HG02981 (cell line): ENCODE results near the gene HS1BP3.

Experiments
- ATAC-seq: cut with Tn5 transposase; IDR thresholded peaks from one replicate; pipeline ENCODE4 v1.9.1; 2021; ENCODE audit warnings: mild to moderate bottlenecking, moderate library complexity; ENCODE audit not compliant: unreplicated experiment

HS1BP3 gene

DNA sequence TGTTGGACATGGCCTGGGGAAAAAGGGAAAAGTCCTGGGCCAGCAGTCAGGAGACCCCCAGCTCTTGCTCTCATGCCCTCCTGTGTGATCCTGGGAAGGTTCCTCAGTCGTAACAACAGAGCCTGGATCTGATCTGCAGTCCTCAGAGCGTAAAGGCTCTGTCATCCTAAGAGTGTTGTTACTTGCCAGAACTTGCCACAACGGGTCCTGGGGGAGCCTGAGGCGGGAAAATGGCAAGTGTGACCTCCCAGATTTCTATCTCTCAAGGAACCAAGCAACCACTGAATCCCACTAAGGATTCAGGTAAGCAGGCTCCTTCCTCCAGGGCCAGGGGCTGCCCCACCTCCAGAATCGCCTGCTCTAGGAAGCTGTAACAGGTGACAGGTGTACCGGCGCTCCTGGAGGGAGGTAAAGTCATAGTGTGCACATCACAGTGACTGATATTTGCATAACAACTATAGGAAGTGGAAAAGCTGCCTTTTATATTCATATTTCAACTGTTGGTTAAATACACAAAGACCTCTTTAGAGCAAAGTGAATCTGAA lies 18.4 kb downstream of the HS1BP3 start:
- no peak for ATAC-seq

DNA sequence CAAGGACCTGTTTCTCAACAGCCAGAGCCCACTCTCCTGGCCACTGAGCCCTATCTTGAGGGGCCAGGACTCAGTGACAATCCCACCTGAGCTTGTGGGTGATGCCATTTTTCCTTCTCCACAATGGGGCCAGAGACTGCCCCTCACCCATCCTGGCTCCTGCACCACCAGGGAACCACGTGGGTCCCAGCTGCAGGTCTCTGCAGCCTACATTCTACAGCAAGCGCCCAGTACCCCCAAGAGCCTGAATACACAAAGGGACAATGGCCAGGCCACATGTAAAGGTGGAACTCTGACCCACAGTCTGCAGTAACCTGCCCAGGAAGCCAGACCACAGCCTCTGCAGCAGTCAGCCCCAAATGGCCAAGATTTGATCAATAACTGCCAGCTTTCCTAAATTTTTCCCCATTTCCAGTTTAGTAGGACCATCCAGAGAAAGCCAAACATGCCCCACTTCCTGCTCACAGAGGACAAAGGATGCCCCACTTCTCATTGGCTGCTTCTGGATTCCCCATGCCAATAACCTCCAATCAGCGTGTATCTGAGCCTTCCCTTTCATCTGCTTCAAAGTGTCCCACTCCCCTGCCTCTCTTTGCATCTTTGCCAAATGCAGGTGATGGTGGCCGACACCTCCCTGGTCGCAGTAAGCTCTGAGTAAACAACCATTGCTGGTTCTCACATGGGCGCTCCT lies 19.1 kb downstream of the HS1BP3 start:
- no peak for ATAC-seq

DNA sequence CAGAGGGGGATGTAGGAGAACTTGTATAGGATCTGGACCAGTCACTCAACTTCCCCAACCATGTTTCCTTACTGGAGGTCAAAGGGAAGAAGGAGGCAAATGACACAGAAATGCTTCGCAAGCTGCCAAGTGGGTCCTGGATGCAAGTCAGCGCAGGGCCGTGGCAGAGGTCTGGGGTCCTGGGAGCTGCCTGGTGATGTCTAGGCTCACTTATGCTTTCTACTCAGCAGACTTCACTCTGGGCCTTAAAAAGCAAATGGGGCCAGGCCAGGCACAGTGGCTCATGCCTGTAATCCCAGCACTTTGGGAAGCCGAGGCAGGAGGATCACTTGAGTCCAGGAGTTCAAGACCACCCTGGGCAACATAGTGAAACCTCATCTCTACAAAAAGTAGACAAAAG lies 19.9 kb downstream of the HS1BP3 start:
- no peak for ATAC-seq

DNA sequence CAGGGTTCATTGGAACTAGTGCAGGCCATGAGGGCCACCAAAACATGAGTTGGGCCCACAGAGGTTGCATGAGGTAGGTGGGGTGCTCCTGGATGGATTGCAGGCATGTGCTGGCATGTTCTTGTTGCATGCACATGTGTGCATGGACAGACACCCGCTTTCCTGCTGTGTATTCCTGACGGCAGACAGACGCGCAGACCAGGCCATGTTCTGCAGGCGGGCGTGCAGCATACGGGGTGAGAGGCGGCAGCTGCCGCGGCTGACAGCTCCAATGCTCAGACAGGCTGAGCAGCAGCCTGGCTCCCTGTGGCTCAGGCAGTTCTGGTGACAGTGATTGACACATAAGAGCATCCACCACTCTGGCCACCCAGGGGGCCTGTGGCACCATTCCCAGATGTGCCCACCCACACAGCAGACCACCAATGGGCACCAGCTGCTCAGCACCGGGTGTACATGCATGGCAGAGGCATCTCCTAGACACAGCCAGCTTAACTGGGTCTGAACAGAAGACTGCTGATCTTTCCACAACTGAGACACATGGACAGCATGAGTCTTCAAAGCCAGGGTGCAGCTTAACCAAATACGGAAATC lies 21.2 kb downstream of the HS1BP3 start:
- no peak for ATAC-seq

DNA sequence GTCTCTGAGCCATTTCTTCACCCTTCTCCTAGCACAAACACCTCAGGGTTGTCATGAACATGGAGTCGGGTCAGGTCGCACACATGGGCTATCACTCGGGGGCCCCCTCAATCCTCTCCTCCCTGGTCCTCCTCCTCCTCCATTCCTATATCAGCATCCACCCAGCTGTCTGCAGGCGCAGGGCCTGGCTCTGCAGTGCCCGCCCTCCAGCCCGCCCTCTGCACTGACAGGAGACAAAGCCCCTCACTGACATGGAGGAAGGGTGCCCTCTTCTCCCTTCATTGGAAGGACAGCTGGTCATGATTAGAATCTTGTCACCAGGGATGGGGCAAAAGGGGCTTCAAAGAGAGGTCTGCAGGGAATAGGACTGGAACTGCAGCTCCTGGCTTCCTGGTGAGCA lies 21.7 kb downstream of the HS1BP3 start:
- ATAC-seq = no peak

DNA sequence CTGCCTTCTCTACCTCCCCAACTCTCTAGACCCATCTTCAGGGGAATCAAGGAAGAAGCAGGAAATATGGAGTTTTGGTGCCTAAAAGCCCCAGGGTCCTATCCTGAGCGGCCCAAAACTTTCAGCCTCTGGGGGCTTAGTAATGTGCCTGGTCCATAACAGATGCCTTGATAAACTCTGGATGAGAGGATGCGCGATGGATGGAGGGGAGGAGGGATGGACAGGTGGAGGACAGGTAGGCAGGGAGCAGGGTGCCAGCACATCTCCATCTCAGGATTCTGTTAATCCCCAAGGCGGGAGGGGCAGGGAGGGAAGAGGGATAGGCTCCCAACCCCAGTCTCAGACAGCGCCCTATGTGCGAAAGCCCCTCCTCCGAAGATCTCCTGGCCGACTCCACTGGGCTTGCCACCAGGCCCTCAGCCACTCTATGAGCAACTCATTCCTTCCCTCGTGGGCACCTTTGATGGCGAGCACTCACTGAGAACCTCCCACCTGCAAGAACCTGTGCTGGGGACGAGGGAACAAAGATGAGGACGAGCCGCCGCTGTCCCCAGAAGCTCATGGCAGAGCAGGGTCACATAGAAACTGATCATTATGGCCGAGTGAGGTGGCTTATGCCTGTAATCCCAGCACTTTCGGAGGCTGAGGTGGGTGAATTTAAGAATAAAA lies 23.1 kb downstream of the HS1BP3 start:
- ATAC-seq = no peak

DNA sequence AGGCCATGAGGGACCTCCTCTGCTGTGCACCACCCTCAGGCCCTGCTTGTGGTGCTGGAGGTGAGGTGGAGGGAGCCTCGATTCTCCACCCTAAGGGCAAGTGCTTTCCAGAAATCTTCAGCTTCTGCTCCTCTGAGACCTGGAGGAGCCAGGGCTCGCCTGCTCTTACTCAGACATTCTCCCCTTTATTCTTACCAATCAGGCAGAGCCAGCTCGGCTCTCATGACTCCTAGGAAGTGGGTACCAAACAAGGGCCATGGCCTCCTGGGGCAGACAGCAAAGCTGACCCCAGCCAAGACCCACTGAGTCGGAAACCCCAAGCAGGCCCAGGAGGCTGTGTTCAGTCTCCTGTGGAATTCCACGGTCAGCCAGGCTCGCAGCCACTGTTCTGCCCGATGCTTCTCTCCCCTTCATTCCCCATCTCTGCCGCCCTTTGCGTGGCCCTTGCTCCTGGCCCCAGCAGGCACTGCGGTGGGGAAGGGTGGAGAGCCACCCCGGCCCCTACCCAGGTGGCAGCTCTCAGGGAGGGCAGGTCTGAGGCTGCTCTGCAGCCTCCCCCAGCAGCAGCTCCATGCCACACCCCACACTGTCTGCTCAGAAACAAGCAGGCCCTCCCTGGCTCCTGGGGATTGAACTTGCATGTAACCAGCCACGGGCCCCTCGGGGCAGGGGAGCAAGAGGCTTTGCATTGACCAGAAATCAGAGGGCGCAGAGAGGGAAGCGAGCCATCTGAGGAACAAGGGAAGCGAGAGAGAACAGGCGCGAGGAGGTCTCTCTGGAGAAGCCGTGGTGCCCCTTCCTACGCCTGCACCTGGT lies 24.0 kb downstream of the HS1BP3 start:
- ATAC-seq = no peak

DNA sequence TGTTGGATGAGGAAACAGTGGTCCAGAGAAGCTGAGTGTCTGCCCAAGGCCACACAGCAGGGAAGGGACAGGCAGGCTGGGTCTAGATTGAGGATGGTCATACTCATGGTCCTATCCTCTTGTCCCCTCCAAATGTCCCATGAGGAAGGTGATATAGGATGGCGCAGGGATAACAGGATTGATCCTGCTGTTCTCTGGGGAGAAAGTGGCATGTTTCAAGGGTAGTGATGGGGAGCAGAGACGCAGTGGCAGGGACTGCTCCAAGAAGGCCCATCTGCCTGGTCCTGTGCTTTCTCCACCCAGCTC lies 24.6 kb downstream of the HS1BP3 start:
- ATAC-seq = no peak

DNA sequence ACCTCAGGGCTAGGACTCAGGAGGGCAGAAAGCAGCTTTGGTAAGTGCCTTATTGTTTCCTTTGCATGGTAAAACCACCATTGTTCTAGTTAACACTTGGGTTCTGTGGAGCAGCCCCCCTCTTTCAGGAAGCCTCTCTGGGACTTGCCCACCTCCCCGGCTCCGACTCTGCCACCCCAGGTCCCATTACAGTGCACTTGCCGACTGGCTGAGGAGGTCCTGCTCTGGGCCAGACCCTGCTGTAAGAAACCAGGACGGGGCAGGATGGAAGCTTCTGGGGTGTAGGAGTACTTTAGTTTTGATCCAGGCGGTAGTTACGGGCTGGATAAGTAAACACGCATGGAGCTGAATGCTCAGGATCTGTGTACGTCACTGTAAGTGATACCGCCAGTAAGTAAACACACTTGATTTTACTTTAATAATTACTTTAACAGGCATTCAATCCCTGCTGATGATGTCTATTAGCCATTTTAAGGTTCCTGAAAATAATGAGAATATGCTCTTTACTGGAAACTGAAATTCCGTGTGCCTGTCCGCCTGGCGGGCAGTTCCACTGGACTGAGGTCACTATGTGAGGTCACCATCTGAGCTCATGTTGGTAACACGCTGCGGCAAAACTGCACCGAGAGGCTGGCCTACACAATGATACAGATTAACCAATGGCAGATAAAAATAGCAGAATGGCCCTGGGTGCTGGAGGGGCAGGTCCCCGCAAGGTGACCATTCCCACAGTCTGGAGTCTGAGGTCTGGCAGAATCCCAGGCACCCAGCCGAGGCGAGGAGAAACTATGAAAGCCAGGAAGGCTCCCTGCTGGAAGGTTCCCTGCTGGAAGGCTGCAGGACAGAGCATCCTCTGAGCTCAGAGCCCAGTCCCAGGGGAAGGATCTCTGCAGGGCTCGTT lies 25.2 kb downstream of the HS1BP3 start:
- ATAC-seq = no peak

DNA sequence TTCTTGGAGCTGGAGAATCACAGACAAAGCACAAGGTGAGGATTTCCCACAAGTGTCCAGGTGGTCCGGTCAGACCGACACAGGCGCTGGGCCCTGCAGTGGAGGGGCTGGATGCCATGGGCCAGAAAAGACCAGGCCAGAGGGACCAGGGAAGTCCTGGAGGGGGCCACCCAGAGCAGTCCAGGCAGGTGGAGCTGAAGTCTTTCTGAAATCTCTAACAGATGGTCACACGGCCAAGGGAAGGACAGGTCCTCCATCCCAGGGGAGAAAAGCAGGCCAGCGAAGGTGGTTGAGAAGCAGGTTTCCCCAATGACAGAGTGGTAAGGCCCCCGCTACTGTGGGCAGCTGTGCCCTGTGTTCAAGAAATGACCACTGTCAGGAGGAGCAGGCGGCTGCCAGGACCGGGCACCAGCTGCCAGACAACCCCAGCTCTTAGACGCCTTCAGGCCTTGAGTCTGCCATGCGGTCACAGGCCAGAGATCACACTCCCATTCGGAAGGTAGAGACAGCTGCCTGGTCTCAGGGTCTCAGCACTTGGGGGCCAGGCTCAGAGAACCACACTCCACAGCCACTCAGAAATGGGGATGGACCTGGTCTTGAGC lies 25.9 kb downstream of the HS1BP3 start:
- ATAC-seq = no peak

DNA sequence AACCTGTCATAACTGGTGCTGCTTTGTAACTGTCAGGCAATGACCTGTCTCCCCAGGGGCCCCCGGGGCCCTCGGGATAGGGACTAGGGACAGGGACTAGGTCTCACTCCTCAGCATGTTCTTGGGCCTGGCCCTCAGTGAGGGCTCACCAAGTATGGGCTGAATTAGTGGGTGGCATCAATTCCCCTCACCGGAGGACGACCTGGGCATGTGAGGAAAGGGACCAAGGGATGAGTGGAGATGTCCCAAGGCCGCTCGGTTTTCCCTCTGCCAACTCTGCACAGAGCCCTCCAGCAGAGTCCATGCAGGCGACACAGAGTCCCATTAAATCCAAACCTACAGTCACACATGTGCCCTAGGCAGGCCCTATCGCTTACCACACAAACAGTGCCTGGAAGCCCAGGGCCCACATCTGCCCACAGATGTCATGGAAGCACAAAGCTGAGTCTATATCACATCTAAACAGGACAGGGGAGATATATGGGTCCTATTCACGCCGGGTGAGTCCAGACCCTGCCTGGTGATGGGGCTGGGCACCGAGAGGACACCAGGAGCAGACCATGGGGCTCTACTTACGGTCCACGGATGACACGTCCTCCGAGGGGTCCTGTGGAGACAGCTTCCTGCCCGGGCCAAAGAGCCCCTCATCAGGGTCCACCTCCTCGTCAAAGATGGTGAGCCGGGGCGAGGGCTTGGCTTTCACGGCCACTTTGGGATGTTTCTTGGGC lies 26.6 kb downstream of the HS1BP3 start:
- ATAC-seq = no peak

DNA sequence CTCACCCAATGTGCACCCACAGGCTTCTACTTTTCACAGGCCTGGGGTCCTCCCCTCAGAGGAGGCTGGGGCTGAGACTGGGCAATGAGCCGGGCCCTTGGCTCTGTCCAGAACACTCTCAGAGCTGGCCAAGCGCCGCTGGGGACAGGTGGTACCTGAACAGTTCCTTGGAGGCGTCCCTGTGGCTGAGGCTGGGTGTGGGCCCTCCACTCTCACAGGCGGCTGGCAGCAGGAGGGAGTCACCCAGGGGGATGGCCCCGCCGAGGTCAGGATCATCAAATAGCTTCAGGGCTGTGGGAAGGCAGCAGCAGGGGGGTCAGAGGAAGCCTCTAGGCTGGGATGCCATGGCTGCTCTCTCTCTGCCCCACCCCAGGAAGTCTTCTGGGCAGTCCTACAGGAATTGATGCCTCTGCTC lies 27.1 kb downstream of the HS1BP3 start:
- no peak for ATAC-seq

DNA sequence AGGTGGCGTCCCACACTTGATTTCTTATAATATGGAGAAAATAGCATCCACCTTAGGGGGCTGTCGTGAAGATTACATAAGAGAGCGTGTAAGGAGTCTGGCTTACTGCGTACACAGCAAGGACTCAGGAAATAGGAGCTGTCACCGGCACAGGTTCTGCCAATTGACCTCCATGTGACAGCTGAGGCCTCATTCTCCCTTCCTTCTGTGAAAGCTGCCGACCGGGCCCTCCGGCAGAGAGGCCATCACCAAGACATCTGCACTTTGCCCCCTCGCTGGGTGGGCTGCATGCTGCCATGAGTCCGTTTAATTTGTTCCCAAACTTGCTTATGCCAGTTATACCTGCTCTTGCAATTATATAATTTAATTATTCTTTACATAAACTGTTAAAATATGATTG lies 27.7 kb downstream of the HS1BP3 start:
- no peak for ATAC-seq

DNA sequence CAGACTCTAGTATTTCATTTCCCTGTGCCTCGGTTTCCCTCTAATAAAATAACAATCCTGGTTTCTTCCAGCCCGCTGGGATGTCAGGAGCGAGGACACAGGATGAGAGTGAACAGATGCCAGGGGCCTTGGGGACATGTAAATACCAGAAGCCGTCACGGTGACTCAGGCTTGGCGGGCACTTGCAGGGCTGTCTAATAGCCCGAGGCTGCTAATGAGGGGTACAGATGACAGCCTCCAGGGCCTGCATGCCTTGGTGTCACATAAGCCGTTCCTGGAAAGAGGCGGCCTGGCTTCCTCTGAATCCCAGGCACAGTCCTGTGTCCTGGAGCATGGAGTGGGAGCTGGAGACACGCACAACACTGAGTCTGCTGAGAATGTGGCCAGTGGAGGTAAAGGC lies 28.2 kb downstream of the HS1BP3 start:
- no peak for ATAC-seq

DNA sequence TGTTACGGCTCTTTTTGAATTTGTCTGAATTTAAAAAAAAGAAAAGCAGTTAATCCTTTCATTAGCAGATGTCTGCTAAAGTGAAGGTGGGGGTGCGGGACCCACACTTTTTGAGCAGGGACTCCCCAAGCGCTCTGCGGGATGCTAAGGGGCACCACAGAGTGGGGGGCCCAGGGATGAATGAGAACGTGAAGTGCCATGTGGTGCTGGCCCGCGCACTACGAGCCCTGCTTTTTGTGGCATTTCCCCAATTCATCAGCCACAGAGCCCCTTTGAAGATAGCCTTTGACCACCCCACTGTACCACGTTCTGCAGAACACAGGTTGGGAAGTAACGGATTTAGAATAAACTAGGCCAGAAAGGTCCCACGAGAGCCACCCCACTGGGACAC lies 28.6 kb downstream of the HS1BP3 start:
- no peak for ATAC-seq

DNA sequence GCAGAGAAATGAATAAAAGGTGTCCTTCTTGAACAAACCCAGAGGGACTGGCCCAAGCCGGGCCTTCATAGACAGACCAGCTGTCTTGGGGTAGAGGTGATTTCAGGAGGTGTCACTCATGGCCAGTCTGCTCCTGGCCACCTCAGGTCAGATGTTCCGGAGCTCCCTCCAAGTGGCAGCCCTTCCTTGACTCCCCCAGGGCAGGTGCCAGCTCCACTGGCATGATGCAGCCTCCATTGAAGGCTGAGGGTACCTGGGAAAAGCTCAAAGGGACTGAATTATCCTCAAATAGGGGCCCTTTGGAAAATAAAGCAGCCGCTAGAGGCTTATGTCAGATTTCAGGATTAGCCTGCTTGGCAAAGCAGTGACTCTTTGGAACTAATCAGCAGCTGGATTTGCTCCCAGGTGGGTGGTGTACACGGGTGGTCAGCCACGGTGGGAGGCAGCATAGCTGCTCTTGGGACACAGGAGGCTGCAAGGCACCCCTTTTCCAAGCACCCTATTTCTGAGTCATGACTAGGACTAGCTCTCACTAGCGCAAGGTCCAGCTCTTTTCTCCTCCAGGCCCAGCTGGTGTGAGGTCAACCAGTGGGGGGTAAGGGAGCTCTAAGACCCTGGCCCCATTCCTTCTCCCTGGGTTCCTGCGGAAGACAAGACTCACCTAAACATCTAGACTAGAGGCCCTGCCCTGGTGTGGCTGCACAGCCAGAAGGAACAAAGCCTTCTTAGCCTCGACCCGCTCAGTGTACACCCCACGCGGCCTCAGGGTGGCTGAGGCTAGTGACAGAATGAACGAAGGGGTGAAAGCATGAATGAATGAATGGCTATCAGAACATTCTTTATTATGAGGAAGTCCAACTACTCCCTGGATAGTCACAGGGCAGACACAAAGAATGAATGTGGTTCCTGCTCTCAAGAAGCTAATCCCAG lies 29.3 kb downstream of the HS1BP3 start:
- no peak for ATAC-seq

DNA sequence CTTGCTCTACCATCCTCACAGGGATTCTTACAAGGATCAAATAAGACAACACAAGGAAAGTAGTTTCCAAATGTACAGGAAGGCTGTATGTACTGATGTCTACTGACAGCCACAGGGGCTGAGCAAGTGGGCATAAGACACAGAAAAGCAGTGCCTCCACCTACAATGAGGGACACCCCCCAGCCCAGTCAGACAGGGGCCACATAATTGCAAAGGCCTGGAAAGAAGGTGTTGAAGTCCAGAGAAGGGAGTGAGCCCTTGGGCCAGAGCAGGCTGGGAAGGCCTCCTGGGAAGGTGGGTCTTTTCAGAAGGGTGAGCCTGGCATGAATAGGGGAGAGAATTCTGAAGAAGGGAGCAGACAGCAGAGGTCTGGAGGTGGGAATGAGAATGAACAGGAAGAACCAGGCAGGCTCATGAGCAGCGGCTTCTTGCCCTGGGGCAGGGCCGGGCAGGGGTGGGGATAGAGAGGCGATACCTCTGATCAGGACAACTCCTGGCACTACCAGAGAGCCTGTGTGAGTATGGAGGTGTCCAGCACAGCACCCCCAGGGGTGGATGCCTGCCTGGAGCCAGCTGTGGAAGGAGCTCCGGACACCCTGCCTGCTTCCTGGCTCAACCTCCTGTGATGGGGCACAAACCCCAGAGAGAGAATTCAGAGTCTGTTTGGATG lies 30.1 kb downstream of the HS1BP3 start:
- ATAC-seq = no peak

DNA sequence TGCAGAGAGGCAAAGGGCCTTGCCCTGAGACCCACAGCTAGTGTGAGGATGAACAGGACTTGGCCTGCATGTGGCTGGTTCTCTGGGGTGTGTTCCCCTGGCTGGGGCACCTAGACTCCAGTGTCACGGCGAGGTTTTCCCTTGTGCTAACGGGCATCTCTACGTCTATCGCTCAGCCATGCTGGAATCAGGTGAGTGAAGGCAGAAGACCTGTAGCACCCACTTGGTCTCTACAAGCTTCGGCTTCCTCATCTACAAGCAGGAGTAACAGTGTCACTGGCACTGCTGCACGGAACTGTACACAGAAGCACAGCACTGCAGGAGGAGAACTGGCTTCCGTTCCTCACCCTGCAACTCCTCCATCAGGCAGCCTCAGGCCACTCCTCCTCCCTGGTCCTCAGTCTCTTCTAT lies 30.6 kb downstream of the HS1BP3 start:
- no peak for ATAC-seq
